GM12872 (cell line): ENCODE data around the gene IGSF11.

Experiments
- CTCF ChIP-seq: IDR thresholded peaks from 3 replicates; pipeline ENCODE4 v1.5.1; 2011; ENCODE audit warnings: low read depth, mild to moderate bottlenecking, low read length, moderate library complexity; ENCODE audit not compliant: insufficient read depth

The IGSF11 gene

GRCh38 chr3:118974356-118975097 is 60.1 kb downstream of the IGSF11 start:
- TF ChIP-seq CTCF: no peak

- no peak for TF ChIP-seq CTCF
Measured at GRCh38 chr3:118973050-118973449, 61.6 kb downstream of the IGSF11 start.

DNA sequence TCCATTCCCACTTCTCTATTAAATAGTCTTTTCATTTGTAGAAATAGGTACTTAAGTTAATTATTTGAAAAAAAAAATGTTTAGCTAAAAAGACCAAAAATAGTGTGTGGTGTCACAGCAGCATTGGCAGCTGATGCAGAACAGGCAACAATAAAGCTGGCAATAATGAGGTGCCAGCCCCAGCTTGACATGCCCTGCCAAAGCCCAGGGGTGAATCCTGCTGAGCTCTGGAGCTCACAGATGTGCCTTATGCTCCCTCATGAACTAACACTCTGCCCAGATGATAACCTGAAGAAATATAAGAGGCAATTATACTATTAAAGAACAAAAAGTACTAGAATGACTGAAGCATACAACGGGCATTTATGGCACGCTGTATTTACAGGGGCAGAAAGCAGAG is 63.8 kb downstream of the IGSF11 start:
- no peak for TF ChIP-seq CTCF

DNA sequence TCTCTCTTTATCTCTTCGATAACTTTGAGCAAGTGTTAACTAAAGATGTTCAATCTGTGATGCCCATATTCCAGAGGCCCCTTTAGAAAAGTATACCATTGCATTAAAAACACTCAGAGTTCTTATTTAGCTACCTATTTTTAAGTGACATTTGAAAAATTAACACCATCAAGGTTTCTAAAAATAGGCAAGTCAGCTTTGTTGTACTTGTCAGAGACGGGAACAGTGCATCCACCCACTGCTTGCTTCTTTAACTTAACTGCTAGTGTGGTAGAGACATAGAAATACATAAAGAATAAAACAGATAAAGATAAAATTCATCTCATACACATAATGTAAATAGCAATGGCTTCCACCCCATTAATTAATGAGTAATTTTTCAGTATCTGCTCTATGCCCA is 66.0 kb downstream of the IGSF11 start:
- no peak for TF ChIP-seq CTCF

- TF ChIP-seq CTCF: no peak
Measured at GRCh38 chr3:118968111-118968510, 66.5 kb downstream of the IGSF11 start.

GRCh38 chr3:118966700-118967099 is 67.9 kb downstream of the IGSF11 start:
- no peak for TF ChIP-seq CTCF

- no peak for TF ChIP-seq CTCF
Measured at GRCh38 chr3:118963711-118964110, 70.9 kb downstream of the IGSF11 start.
